Stimulated activated CD4-positive, alpha-beta T cell treated with anti-CD3 and anti-CD28 coated beads, TNF-alpha, amount 100 ng/mL, for 24 hours (primary cell): Measurements from ENCODE around the gene DOK3.

Experiments
- DNase-seq, 3 experiments: peaks; one replicate each; pipeline ENCODE4 v3.0.0-alpha.2; 2020; ENCODE audit warnings: low read depth in 3 of 3

DOK3 gene

DNA sequence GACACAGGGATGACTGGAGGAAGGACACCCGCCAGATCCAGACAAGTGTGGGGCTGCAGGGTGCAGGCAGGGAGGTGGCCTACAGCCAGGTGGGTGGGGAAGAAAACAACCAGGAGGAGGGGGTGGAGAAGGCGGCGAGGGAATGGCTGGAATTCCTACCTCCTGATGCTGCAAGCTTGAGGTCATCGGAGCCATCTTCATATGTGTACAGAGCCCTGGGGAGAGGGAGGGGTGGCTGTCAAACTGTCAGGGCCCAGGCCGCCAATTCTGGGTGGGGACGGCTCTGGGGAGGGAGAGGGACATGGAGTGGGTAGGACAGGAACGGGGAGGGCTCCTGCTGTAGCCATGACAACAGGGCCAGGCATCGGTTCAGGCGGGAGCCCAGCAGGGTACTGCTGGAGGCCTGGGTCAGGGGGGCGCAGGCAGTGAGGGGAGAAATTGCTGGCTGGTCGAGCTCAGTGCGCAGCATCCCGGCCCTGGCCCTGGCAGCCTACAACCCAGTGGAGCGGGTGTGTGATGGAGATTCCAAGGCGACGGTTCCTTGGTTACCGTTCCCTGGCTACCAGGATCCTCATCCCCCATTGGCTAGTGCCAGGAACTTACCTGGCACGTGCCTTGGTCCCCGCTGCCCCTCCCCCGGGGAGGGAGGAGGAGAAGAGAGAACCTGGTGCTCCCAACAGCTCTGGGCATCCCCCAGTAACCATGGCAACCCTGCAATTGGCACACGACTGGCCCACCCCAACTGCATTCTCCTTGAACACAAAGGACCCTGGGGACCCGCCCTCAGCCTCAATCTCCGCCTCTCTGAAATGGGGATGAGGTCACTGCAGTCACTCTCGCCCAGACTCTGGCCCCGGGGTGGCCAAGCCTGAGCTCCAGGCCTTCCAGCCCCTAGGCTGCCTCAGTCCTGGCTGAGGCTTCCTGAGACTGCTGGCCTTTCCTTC, 40.7 kb downstream of the DOK3 start:
- no peak for DNase-seq

DNA sequence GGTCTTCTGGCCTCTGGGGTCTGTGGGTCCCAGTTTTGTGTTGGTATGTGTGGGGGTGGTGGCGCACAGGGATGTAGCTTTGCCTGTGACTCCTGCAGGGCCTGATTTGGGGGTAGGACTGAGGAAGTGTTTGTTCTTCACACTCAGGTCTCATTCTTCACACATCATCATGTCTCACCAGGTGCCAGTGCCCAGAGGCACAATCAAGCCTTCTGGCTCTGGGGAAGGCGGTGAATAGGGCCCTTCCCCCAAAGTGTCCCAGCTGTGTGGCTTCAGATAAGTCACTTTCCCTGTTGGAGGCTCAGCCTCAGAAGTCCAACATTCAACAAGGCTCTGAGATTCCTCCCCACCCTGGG, 41.3 kb downstream of the DOK3 start:
- DNase-seq, result no peak

DNA sequence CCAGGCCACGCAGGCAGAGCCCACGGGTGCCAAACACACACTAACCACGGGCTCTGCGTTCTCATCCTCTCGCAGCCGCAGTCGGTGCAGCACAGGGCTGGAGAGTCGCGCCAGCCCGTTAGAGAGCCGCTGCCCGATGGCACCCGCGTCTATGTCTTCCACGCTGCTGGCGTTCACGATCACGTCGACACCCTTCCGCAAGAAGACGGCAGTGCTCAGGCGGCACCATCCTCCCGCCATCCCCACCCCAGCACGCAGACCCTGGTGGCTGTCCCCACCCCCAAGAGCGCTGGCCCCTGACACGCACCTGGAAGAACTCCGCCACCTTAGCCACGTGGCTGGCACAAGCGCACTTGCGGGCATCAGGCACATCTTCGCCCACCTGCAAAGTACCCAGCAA, 42.2 kb downstream of the DOK3 start:
- DNase-seq, result no peak

DNA sequence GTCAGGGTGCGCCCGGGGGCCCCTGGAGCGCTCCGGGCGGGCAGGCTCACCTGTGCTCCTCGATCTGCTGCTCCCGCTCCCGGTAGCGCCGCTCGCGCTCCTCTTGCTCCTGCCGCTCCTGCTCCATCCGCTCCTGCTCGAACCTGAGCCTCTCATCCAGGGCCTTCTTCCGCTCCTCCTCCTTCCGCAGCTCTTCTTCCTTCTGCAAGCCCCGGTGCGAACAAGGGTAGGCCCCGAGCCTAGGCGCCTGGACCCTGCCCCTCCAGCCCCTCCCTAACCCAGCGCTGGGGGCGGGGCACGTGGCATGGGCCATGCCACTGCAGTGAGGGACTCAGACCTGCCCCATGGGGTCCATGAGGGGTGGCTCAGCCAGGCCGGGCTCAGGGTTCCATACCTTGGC, 42.8 kb downstream of the DOK3 start:
- no peak for DNase-seq

DNA sequence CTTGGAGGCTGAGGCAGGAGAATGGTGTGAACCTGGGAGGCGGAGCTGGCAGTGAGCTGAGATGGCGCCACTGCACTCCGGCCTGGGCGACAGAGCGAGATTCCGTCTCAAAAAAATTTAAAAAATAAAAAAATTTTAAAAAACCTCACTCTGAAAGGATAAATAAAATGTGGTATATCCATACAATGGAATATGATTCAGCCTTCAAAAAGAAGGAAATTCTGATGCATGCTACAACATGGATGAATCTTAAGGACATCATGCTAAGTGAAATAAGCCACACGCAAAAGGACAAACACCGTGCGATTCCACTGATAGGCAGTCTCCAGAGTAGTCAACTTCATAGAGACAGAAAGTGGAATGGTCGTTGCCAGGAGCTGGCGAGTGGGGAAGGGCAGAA, 44.6 kb downstream of the DOK3 start:
- DNase-seq, result no peak

DNA sequence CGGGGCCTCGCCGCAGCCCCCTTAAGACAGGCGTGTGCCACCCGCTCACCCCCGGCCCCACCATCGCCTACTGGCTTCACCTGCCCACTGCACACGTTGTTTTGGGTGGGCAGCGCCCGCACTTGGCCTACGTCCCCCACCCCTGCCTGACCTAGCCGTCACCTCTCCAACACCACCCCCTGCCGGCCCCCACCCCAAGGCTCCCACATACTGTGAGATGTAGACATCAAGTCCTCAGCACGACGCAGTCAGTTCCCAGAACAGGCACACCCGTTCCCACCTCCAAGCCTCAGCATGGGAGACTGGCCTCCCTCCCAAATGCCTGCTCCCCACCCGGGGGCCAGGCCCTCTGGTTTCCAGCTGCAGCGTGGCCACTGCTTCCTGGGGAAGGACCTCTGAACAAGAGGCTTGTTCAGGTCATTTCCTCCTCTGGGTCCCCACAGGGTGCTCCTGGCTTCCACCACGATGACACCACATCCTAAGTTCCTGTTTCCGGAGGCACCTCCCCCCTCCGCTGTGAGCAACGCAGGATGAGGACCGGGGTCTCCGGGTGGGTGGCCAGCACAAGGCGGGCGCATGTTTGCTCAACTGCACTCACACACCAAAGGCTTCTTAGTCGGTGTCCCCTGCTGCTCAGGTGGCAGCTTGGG, 47.5 kb downstream of the DOK3 start:
- DNase-seq, result no peak

DNA sequence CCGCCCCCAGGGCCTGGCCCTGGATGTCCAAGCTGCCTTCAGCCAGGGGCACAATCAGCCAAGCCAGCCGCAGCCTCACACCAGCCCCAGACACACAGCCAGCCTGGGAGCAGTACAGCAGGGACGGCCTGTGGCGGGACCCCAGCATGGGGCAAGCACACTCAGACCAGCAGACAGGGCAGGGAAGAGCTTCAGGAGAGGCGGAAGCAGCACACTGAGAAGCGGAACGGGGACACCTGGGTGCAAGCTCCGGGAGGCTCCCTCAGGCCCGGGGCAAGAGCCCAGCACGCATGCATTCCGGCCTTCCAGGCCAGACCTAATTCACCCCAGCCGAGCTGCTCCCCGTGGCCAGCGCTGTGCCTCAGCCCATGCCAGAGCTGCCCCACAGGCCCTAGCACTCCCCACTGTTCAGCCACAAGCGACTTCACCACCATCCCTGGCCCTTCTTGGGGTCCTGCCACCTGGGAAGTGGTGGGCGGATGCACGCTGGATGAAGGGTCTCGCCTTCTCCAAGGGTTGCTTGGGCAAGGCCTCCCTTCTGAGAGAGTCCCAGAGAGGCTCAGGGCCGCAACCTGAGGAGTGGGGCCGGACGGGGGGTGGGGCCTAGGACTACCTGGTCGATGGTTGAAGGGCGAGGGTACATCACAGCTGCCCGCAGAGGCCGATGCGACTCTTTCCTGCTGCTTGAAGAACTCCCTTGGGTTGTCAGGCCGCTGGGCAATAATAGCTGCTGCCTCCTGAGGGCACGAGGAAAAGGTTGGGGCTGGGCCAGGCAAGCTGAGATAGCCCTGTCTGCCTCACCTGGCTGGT, 49.6 kb downstream of the DOK3 start:
- DNase-seq, result no peak

DNA sequence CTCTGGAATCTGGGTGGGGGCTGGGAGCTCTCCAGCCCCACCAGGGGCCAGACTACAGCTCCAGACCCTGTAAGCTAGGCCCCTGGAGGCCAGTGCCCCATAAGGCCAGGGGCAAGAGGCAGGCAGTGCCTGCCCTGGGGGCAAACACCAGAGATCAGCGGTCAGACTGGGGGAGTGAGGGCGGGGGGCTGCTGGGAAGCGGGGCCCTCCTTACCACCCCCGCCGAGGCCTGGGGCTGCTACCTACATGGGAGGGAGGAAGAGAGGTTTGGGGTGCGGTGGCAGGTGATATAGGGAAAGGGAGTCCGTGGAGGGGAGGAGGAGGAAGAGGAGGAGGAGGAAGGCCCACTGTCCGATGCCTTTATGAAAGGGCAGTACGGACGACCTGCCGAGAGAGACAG, 50.3 kb downstream of the DOK3 start:
- DNase-seq, result no peak

DNA sequence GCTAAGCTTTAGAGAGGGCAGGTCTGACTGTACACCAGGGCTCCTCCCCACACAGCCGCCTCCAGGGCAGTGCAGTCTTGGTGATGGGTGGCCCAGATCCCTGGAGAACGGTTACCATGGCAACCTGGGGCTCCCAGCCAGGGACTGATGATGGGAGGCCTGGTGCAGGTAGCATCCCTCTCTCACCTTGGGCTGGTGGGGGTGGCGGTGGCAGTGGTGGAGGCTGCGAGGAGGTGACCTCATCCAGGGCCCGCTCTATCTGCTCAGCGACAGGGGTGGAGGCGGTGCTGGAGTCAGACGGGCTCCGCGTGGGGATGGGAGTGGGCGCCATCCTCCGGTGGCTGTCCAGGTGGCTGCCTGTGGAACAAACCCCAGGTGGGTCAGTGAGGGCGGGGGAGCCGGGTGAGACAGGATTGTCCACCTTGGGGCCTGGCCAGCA, 50.7 kb downstream of the DOK3 start:
- DNase-seq, result no peak

DNA sequence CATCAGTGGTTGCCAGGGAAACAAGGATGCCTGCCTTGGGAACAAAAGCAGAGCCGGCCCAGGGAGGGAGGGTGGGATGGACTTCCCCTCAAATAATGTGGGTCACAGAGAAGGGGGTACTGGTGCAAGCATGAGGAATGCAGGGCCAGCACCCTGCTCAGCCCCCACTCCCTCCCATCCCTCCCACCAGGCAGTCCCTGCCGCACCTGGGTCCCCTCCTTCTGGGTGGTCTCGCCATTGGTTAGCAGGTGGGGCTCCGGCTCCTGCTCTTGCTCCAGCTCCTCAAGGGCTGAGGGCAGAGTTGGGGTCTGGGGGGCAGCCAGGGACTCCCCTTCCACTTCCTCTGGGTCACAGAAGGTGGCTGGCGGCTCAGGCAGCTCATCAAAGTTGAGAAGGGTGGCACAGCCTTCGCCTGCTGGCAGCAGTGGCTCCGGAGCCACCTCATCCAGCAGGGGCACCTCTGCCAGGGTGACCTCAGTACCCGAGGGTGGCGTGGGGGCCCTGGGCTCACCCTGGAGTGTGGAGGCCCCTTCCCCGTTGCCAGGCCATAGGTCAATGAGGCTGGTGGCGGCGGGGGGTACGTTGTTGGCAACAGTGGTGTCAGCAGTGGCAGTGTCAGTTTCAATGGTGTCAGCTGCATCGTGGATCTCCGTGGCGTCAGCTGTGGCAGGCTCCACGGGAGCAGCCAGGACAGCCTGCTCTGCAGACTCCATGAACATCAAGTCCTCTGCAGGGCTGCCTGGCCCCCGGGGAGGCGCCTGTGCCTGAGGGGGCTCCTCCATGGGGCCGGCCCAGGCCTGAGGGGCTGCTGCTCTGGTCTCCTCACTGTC, 51.6 kb downstream of the DOK3 start:
- DNase-seq, result no peak

DNA sequence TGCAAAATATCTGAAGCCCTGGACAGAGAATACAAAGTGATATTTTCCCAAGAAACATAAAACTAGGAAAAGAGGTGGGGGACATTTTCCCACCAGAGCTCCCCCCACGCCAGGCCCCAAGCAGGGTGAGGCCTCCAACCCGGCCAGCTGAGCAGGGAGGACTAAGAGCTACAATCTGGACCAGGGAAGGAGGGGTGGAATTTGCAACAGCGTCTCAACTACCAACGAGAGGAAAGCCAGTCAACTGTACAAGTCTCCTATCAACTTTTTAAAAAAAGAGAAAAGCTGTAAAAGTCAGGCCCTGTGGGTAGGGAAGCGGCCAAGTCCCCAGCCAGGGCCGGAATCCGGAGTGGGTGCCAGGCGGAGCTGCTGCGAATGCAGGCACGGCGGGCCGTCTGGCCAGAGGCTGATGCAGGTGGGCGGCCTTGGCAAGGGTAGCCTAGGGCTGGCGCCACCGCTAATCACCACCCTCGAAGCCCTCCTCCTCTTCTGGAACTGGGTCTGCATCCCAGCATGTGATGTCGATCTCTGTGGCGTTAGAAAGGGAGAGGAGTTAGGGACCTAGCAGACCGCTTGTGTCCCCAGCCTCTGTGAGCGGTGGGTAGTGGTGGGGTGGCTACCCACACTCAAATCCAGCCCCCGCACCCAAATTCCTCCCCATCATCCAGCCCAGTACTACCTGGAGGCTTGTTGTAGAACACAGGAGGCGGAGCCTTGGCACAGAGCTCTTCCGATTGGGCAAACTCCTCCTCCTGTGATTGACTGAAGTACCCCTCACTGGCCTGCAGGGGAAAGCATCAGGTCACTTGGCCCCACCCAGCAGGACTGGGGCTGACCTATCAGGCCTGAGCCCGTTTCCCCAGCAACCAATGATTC, 52.4 kb downstream of the DOK3 start:
- no peak for DNase-seq

DNA sequence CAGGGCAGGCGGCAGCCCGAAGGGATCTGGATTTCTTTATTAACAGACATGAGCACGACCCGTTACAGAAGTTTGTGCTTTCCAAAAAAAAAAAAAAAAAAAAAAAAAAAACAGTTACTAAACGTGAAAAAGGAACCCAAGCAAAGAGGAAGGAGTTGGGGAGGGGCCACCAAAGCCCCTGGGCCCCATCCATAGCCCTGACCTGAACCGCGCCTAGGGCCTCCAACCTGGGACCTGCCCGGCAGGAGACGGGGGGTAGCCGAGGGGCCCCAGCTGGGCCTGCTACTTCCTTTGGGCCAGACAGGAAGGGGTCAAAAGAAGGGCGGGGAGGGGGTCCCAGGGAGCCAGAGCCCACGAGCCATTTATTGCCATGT, 53.0 kb downstream of the DOK3 start:
- no peak for DNase-seq

DNA sequence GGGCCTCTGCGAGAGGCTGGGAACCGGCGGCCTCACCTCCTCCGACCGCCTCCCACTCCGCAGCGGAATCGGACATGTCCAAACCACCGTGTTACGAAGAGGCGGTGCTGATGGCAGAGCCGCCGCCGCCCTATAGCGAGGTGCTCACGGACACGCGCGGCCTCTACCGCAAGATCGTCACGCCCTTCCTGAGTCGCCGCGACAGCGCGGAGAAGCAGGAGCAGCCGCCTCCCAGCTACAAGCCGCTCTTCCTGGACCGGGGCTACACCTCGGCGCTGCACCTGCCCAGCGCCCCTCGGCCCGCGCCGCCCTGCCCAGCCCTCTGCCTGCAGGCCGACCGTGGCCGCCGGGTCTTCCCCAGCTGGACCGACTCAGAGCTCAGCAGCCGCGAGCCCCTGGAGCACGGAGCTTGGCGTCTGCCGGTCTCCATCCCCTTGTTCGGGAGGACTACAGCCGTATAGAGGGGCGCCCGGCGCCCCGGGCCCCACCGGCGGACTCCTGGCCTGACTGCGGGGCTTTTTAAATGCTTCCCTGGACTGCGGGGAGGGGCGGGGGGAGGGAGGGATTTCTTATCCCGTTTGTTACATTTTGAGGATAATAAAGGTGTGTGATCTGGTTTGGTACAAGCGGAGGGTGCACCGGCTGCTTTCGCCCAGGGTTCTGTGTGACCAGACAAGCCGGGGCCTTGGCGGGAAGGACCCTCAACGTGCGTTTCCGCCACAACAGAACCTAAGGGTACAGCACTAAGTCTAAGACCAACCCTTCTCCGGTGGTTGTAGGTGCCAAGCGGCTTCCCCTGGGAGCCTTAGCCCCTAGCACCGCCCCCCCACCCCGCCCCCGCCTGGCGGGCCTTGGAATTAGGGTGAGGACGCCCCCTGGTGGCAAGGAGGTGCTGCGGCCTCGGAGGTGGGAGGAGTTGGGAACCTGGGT, 53.7 kb downstream of the DOK3 start:
- DNase-seq, result peak; percentile 91 to 97 (median 95)

DNA sequence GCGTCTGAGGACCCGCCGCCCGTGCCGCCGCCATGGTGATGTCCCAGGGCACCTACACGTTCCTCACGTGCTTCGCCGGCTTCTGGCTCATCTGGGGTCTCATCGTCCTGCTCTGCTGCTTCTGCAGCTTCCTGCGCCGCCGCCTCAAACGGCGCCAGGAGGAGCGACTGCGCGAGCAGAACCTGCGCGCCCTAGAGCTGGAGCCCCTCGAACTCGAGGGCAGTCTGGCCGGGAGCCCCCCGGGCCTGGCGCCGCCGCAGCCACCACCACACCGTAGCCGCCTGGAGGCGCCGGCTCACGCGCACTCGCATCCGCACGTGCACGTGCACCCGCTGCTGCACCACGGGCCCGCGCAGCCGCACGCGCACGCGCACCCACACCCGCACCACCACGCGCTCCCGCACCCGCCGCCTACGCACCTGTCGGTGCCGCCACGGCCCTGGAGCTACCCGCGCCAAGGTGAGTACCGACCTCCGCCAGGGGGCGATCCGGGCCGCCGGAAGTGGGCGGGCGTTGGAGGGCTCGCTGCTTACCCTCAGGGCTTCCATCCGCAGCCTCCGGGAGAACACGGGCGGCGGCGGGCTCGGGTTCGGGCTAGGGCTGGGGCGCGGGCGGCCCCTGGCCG, 54.5 kb downstream of the DOK3 start:
- peak; percentile 81 to 93 (median 90) for DNase-seq

DNA sequence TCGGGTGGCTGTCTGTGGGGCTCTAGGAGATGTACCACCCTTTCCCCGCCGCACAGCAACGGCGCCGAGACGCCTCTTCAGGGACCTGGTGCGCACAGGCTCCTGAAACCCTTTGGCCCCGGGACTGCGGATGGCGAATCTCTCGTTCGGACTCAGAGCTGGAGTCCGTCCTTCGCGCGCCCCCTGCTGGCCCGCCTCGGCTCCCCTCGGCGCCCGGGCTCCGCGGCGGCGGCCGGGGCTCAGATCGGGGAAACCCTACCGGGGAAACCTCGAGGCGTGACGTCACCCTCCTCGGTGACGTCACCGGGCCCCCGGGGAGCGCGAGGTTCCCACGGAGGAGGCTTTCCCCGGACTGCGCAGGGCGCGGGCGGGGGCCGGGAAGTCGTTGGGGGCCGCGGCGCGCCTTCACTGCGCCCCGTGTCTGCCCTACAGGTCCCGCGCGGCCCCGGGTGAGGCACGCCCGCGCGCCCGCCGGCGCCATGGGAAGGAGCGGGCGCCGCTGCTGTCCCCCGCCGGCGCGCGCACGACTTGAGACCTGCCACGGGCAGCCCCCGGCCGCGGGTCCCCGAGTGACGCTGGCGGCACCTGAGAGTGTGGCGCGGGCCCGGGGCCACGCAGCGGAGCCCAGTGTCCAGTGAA, 55.1 kb downstream of the DOK3 start:
- DNase-seq, result peak; percentile 86 to 93 (median 88)

DNA sequence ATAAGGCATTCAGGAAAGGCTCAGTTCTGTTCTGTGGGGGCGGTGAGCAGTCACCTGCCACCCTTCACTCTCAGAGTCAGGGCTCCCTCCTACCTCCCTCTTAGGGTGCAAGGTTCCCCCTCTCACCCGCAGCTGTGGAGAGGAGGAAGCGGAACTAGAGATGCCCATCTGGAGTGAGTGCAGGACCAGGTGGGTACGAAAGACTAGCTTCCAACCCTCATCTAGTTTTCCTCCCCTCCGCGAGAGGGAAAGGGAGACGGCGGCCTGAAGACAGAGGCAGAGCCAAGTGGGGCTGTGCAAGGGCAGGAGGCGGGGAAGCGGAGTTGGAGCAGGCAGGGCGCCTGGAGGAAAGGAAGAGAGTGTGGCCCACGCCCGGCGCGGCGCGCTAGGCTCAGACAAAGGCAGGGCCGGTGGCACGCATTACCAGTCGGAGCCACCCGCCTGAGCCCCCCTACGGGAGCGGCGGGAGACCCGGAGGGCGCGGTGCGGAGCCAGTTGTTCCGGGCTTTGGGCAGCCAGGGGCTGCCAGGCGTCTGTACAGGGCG, 55.7 kb downstream of the DOK3 start:
- DNase-seq, result no peak

DNA sequence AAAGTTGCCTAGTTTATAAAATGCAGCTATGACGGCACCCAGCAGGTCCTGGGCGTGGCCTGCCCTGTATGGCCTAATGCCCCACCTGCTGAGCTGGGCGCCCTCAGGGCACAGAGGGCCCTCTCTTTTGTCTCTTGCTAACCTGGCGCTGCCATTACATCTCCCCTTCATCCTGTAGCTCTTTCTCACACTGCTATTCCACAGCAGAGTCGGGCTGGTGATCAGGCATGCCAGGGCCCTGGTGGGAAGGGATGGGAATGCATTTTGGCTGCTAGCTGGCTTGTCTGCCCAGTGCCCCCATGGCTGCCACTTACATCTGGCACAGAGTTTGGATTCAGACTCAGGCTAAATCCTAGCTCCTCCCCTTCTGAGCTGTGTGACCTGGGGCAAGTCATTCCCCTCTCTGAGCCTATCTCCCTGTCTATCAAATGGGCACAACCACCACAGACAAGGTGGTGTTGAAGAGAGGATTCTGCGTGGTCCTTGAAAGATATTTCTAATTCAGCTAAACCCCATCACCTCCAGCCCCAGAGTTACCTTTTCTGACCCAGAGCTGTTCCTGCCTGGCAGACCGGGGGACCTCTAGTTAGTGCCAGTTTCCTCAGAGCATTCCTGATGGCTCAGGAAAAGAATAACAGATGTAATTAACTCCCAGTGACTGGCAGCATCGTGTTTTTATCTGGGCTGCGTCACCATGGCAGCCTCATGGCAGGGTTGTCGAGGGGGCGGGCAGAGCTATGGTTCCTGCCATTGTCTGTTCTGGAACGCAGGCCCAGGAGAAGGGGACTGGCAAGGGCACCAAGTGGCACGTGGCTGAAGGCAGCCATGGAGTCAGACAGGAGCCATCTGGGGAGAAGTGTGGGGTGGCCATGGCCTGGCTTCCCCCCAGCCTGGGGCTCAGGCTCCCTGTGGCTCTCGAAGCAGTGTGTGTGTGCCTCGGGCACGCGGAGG, 56.7 kb downstream of the DOK3 start:
- DNase-seq, result no peak
